ENCODE data around the gene IRF2BP2.

The IRF2BP2 gene

DNA sequence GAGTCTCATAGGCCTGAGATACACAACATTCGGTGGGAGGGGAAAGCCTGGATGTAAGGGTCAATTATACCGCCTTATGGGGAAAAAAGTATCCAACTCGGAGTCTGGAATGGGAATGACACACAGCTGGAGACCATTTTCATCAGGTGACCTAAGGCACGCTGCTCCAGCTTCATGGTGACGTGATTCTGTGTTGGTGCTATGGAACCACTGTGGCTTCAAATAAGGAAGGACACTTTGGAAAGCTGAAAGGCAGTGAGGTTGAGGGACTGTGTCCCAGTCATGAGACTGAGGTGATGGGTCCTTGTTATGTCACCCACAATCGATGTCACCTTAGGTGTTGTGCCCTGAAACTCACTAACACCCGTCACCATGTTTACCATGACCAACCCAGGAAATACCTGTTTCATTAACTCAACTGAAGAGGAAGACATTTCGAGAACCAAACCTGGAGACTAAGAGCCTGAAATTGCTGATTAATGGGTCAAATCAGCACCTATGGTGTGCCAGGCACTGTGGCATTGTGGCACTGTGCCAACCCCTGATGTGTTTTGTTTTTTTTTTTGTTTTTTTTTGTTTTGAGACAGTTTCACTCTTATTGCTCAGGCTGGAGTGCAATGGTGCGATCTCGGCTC, 54.5 kb downstream of the IRF2BP2 start:
- DNase-seq = no peak

DNA sequence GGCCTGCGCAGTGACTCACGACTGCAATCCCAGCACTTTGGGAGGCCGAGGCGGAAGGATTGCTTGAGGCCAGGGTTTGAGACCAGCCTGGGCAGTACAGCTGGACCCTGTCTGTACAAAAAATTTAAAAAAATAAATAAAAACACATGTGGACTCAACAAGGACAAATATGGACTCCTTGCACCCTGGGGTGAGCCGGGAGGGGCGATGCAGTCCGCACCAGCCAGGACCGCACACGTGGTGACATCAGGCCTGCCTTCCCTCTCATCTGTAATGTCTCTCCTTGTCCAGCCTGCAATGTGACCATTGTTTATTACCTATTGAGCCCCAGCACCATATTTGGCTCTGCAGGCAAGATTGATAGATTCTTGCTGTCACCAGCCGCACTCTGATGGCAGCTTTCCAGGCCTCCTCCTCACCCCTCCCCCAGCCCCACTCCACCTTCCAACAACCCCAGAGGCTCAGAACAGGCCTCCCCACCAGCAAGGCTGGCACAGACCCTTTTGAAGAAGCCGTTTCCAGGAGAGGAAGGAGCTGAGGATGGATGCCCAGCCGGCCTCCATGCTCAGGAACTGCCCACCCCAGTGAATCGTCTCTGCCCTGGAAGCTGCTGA, 55.2 kb downstream of the IRF2BP2 start:
- no peak for DNase-seq

Measured in activated CD4-positive, alpha-beta T cell treated with anti-CD3 and anti-CD28 coated beads for 48 hours (primary cell).